NB4 (cell line): Measurements from ENCODE around the gene ARMC9.

ENCODE experiments used
- CTCF ChIP-seq: IDR thresholded peaks from one replicate; pipeline ENCODE4 v1.5.1; 2012; ENCODE audit warnings: low read depth, low read length
- MAX ChIP-seq: IDR thresholded peaks from 2 replicates; pipeline ENCODE4 v1.6.1; 2011; ENCODE audit warnings: low read depth, low read length
- MYC ChIP-seq: IDR thresholded peaks from 2 replicates; pipeline ENCODE4 v1.6.1; 2011; ENCODE audit warnings: low read depth, low read length
- POLR2A ChIP-seq: IDR thresholded peaks from 2 replicates; pipeline ENCODE4 v1.6.1; 2011; ENCODE audit warnings: mild to moderate bottlenecking; ENCODE audit not compliant: insufficient read length; ENCODE audit errors: extremely low read depth

GRCh38 chr2:231218366-231218765 lies 19.9 kb downstream of the ARMC9 start:
- TF ChIP-seq CTCF (no peak), POLR2A (no peak), MAX (no peak), MYC (no peak)
